Right atrium auricular region (tissue), 2 donors: ENCODE measurements around the gene PLEKHO2. TPM values are rescaled to one million over a fixed set of nuclear protein-coding genes. Genes with fewer than 3 reads are reported as not detected.

Experiments used
- DNase-seq: peaks from one replicate; pipeline ENCODE4 v3.0.0-alpha.2; 2019; ENCODE audit warnings: low spot score
- H3K27ac ChIP-seq, 2 donors: fragments of 200-600 bp; sonication (generic); 1 replicate in 1 of 2; 2 replicates in 1 of 2; pipeline ENCODE4 v1.5.1; 2016 to 2019
- H3K27me3 ChIP-seq, 2 donors: fragments of 200-600 bp; sonication (generic); one replicate each; pipeline versions ENCODE4 v1.5.1 to v1.6.0; 2017 to 2019
- H3K36me3 ChIP-seq: fragments of 200-600 bp; sonication (generic); one replicate; pipeline ENCODE4 v1.5.1; 2016
- H3K4me1 ChIP-seq, 2 donors: fragments of 200-600 bp; sonication (generic); one replicate each; pipeline versions ENCODE4 v1.5.1 to v1.6.0; 2017 to 2019
- H3K4me3 ChIP-seq, 2 donors: fragments of 200-600 bp; sonication (generic); 1 replicate in 1 of 2; 2 replicates in 1 of 2; pipeline ENCODE4 v1.5.1; 2017 to 2019; ENCODE audit warnings: mild to moderate bottlenecking in 1 of 2, moderate library complexity in 1 of 2
- H3K9me3 ChIP-seq, 2 donors: fragments of 200-600 bp; sonication (generic); one replicate each; pipeline ENCODE4 v1.5.1; 2019
- CTCF ChIP-seq, 2 donors: fragments of 200-600 bp; sonication (generic); IDR thresholded peaks; one replicate each; pipeline ENCODE4 v1.5.1; 2019; ENCODE audit warnings: antibody characterized with exemption in 2 of 2
- total RNA-seq, 2 donors: library from RNA; depleted of rRNA; stranded (reverse); fragments of >200 nt; gene quantifications; one replicate each; pipeline ENCODE4 v1.1.0, GENCODE V29; 2016

PLEKHO2 gene
- total RNA-seq, 2 donors from 2014 or later = 6.3 to 19.4 TPM

- H3K27ac ChIP-seq = no peak overlapping the region
- peaks cover 0 to 33% of the 10 kb centered on the region in 2 donors for H3K4me1 ChIP-seq
Observed at GRCh38 chr15:64861331-64861730, 19.6 kb downstream of the PLEKHO2 start.

GRCh38 chr15:64861960-64862359 lies 20.2 kb downstream of the PLEKHO2 start:
- H3K36me3 ChIP-seq = peaks cover 55% of the 10 kb centered on the region

More at GRCh38 chr15:64861331-64861730, 19.6 kb downstream of the PLEKHO2 start:
- no peak for TF ChIP-seq CTCF (IDR thresholded peaks at IDR 0.05)
- no peak for DNase-seq
- peaks cover 55% of the 10 kb centered on the region for H3K36me3 ChIP-seq
- H3K4me3 ChIP-seq = no peak overlapping the region
- no peaks in the 10 kb centered on the region for H3K9me3 ChIP-seq
- H3K27me3 ChIP-seq = no peaks in the 10 kb centered on the region

GRCh38 chr15:64862408-64862807 lies 20.7 kb downstream of the PLEKHO2 start:
- TF ChIP-seq CTCF (IDR thresholded peaks at IDR 0.05) = no peak
- Histone ChIP-seq H3K36me3 (peaks cover 55% of the 10 kb centered on the region), H3K27ac (no peak overlapping the region), H3K9me3 (no peaks in the 10 kb centered on the region), H3K4me1 (peaks cover 0 to 23% of the 10 kb centered on the region in 2 donors), H3K27me3 (no peaks in the 10 kb centered on the region), H3K4me3 (no peak overlapping the region)
- no peak for DNase-seq

More at GRCh38 chr15:64861960-64862359, 20.2 kb downstream of the PLEKHO2 start:
- H3K4me1 ChIP-seq = peaks cover 0 to 27% of the 10 kb centered on the region in 2 donors
- H3K9me3 ChIP-seq = no peaks in the 10 kb centered on the region
- TF ChIP-seq CTCF (IDR thresholded peaks at IDR 0.05) = no peak
- H3K4me3 ChIP-seq = no peak overlapping the region
- no peaks in the 10 kb centered on the region for H3K27me3 ChIP-seq
- no peak for DNase-seq
- no peak overlapping the region for H3K27ac ChIP-seq

- no peak overlapping the region for H3K4me3 ChIP-seq
- H3K9me3 ChIP-seq = no peaks in the 10 kb centered on the region
- no peaks in the 10 kb centered on the region for H3K27me3 ChIP-seq
- TF ChIP-seq CTCF (IDR thresholded peaks at IDR 0.05) = no peak
- peaks cover 55% of the 10 kb centered on the region for H3K36me3 ChIP-seq
- H3K4me1 ChIP-seq = peaks cover 0 to 12% of the 10 kb centered on the region in 2 donors
- DNase-seq = no peak
- H3K27ac ChIP-seq = no peak overlapping the region
Observed at GRCh38 chr15:64864068-64864467, 22.4 kb downstream of the PLEKHO2 start.

- Histone ChIP-seq H3K27me3 (no peaks in the 10 kb centered on the region), H3K4me3 (no peak overlapping the region), H3K9me3 (no peaks in the 10 kb centered on the region), H3K36me3 (peaks cover 44% of the 10 kb centered on the region), H3K4me1 (peaks cover 0 to 7% of the 10 kb centered on the region in 2 donors), H3K27ac (no peak overlapping the region)
- no peak for DNase-seq
- no peak for TF ChIP-seq CTCF (IDR thresholded peaks at IDR 0.05)
Observed at GRCh38 chr15:64865126-64865997, 23.6 kb downstream of the PLEKHO2 start.
